ENCODE measurements around the gene MYL10.

Gene MYL10

DNA sequence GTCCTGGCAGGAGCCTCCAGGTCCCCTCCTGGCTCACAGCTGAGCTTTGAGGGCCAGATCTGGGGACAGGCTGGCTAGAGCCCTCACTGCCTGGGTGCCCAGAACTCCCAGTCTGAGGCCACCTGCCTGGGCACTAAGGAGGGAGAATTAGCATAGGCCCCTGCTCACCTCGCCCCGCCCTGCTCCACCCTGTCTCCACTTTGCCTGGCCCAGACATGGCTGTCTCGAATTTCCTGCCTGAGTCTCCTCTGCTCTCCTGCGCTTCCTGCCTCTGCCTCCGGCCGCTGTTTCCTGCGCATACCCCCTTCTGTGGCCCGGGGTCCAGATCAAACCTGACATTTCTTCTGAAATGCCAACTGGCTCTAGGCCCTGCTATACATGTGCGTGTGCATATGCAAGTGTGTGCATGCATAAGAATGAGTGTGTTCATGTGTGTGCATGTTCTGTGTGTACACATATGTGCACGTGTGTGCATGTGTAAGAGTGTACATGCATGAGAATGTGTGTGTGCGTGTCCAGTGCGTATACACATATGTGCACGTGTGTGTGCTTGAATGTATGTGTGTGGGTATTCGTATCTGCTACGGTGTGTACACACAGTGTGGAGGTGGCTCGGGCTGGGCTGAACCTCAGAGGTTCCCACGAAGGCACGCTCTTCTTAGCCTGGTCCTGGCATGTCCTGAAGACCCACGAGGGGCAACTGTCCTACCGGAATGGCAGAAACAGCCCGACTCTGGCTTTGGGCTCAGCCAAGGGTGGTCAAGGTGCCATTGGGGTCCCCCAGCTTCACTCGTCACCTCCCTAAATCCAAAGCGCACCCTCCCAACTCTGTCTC lies 64.9 kb downstream of the MYL10 start:
- no peak for DNase-seq
